ENCODE measurements around the gene WDR35.

- TF ChIP-seq MAX (IDR thresholded peaks at IDR 0.05) (no peak), NFIC (IDR thresholded peaks at IDR 0.05) (no peak), TAF1 (IDR thresholded peaks at IDR 0.05; ENCODE audit: low read depth) (no peak), YY1 (IDR thresholded peaks at IDR 0.05; ENCODE audit: low read depth) (no peak), EP300 (IDR thresholded peaks at IDR 0.05; ENCODE audit: borderline replicate concordance) (no peak), REST (IDR thresholded peaks at IDR 0.05; ENCODE audit: low read depth) (no peak), USF1 (IDR thresholded peaks at IDR 0.05) (no peak), CEBPB (IDR thresholded peaks at IDR 0.05) (no peak), TCF12 (IDR thresholded peaks at IDR 0.05; ENCODE audit: low read depth) (no peak)
These were observed 467 bp upstream of the WDR35 start for GRCh38 chr2:19990416-19990728.

Measured in Ishikawa (cell line).